ENCODE measurements around the gene VASH2.

VASH2 gene

GRCh38 chr1:213035573-213035972, 85.2 kb downstream of the VASH2 start:
- DNase-seq (ENCODE audit: low read depth), result no peak
